Liver (tissue), 9 donors: ENCODE results near the gene CEP63. TPM values are rescaled to one million over a fixed set of nuclear protein-coding genes. Genes with fewer than 3 reads are reported as not detected.

Experiments used
- DNase-seq: peaks from one replicate; pipeline ENCODE4 v3.0.0-alpha.2; 2017; ENCODE audit warnings: low spot score
- H3K27ac ChIP-seq, 2 donors: one replicate each; pipeline ENCODE4 v1.7.0; 2013; ENCODE audit warnings: inconsistent platforms in 2 of 2, low read length in 2 of 2, control low read depth in 1 of 2, low read depth in 1 of 2, mild to moderate bottlenecking in 1 of 2
- H3K27me3 ChIP-seq, 4 donors: one replicate each; pipeline versions ENCODE4 v1.6.1 to v1.7.0; 2013; ENCODE audit warnings: low read length in 3 of 4, inconsistent platforms in 1 of 4, mild to moderate bottlenecking in 1 of 4, moderate library complexity in 1 of 4; ENCODE audit not compliant: control insufficient read depth in 4 of 4, insufficient read depth in 4 of 4
- H3K36me3 ChIP-seq, 4 donors: one replicate each; pipeline versions ENCODE4 v1.6.1 to v1.7.0; 2013; ENCODE audit warnings: low read length in 3 of 4, mild to moderate bottlenecking in 3 of 4, low read depth in 1 of 4, moderate library complexity in 1 of 4; ENCODE audit not compliant: control insufficient read depth in 4 of 4, insufficient read depth in 3 of 4
- H3K4me1 ChIP-seq, 4 donors: one replicate each; pipeline versions ENCODE4 v1.6.1 to v1.7.0; 2013; ENCODE audit warnings: low read length in 3 of 4, mild to moderate bottlenecking in 3 of 4, moderate library complexity in 1 of 4; ENCODE audit not compliant: control insufficient read depth in 4 of 4, insufficient read depth in 4 of 4
- H3K4me3 ChIP-seq, 3 donors: one replicate each; pipeline versions ENCODE4 v1.6.1 to v1.7.0; 2013; ENCODE audit warnings: low read length in 3 of 3, control low read depth in 1 of 3, low read depth in 1 of 3, mild to moderate bottlenecking in 1 of 3
- H3K9ac ChIP-seq, 2 donors: one replicate each; pipeline ENCODE4 v1.7.0; 2013; ENCODE audit warnings: low read length in 2 of 2, mild to moderate bottlenecking in 2 of 2, moderate library complexity in 2 of 2, control low read depth in 1 of 2, low read depth in 1 of 2
- H3K9me3 ChIP-seq, 4 donors: one replicate each; pipeline versions ENCODE4 v1.6.1 to v1.7.0; 2013; ENCODE audit warnings: low read length in 3 of 4; ENCODE audit not compliant: control insufficient read depth in 4 of 4
- ATF3 ChIP-seq: IDR thresholded peaks from 2 replicates; pipeline ENCODE4 v1.6.1; 2016; ENCODE audit warnings: antibody characterized with exemption
- CTCF ChIP-seq: fragments of 150-350 bp; IDR thresholded peaks from 2 replicates; pipeline ENCODE4 v1.5.1; 2017; ENCODE audit warnings: improper control_type of control experiment, low read depth, low read length; ENCODE audit not compliant: missing input control
- EGR1 ChIP-seq, 2 donors: IDR thresholded peaks; 2 replicates each; pipeline ENCODE4 v1.6.1; 2016 to 2018; ENCODE audit warnings: antibody characterized with exemption in 2 of 2, low read depth in 2 of 2
- FOXA1 ChIP-seq: IDR thresholded peaks from 2 replicates; pipeline ENCODE4 v1.6.1; 2016; ENCODE audit warnings: antibody characterized with exemption
- FOXA2 ChIP-seq: IDR thresholded peaks from 2 replicates; pipeline ENCODE4 v1.6.1; 2016; ENCODE audit warnings: antibody characterized with exemption
- GABPA ChIP-seq, 2 donors: IDR thresholded peaks in 1 of 2; conservative IDR thresholded peaks in 1 of 2; 2 replicates each; pipeline ENCODE4 v1.6.1; 2016; ENCODE audit warnings: antibody characterized with exemption in 2 of 2, mild to moderate bottlenecking in 1 of 2, moderate library complexity in 1 of 2
- HNF4A ChIP-seq, 2 donors: conservative IDR thresholded peaks; 2 replicates each; pipeline ENCODE4 v1.6.1; 2016; ENCODE audit warnings: antibody characterized with exemption in 2 of 2, mild to moderate bottlenecking in 2 of 2
- HNF4G ChIP-seq: IDR thresholded peaks from 2 replicates; pipeline ENCODE4 v1.6.1; 2016; ENCODE audit warnings: antibody characterized with exemption
- JUND ChIP-seq, 2 donors: IDR thresholded peaks; 2 replicates each; pipeline ENCODE4 v1.6.1; 2016; ENCODE audit warnings: antibody characterized with exemption in 2 of 2
- MAX ChIP-seq: IDR thresholded peaks from 2 replicates; pipeline ENCODE4 v1.6.1; 2016; ENCODE audit warnings: antibody characterized with exemption
- NR2F2 ChIP-seq: IDR thresholded peaks from 2 replicates; pipeline ENCODE4 v1.6.1; 2016; ENCODE audit warnings: antibody characterized with exemption
- RAD21 ChIP-seq, 2 donors: IDR thresholded peaks; 2 replicates each; pipeline ENCODE4 v1.6.1; 2016; ENCODE audit warnings: antibody characterized with exemption in 2 of 2, mild to moderate bottlenecking in 2 of 2
- REST ChIP-seq: IDR thresholded peaks from 2 replicates; pipeline ENCODE4 v1.6.1; 2016; ENCODE audit warnings: antibody characterized with exemption, mild to moderate bottlenecking
- RXRA ChIP-seq, 2 donors: IDR thresholded peaks; 2 replicates each; pipeline ENCODE4 v1.6.1; 2017 to 2018; ENCODE audit warnings: antibody characterized with exemption in 2 of 2, mild to moderate bottlenecking in 1 of 2
- SP1 ChIP-seq: IDR thresholded peaks from 2 replicates; pipeline ENCODE4 v1.6.1; 2018; ENCODE audit warnings: antibody characterized with exemption, mild to moderate bottlenecking
- TAF1 ChIP-seq: conservative IDR thresholded peaks from 2 replicates; pipeline ENCODE4 v1.6.1; 2016; ENCODE audit warnings: antibody characterized with exemption, mild to moderate bottlenecking
- YY1 ChIP-seq: IDR thresholded peaks from 2 replicates; pipeline ENCODE4 v1.6.1; 2016; ENCODE audit warnings: antibody characterized with exemption, mild to moderate bottlenecking
- ZBTB33 ChIP-seq: IDR thresholded peaks from 2 replicates; pipeline ENCODE4 v1.6.1; 2016; ENCODE audit warnings: antibody characterized with exemption
- WGBS: extraction: QIAGEN DNeasy Blood & Tissue Kit; methylation state at CpG from one replicate; pipeline ENCODE4 v1.1.7; 2013; 5-methylcytosine and 5-hydroxymethylcytosine counted together
- polyA plus RNA-seq, 2 donors: library from polyadenylated mRNA; stranded (reverse) in 1 of 2; unstranded in 1 of 2; fragments of 200-250 nt in 1 of 2; fragments of >200 nt in 1 of 2; fragmentation: Nextera tagmentation in 1 of 2; extraction: Ambion mirVana in 1 of 2; gene quantifications; one replicate each; pipeline versions ENCODE4 v1.2.1 to v1.2.3, GENCODE V29; 2013 to 2015
- total RNA-seq, 2 donors: library from RNA; depleted of rRNA; stranded (reverse); fragments of >200 nt; gene quantifications; one replicate each; pipeline ENCODE4 v1.2.3, GENCODE V29; 2014
- donor health status: healthy.
- donor health status: healthy.
- donor health status: healthy.
- donor health status: healthy.
- donor health status: healthy.

The CEP63 gene
- total and polyA plus RNA-seq, 4 donors, result 8.1 to 16.1 (median 12.7) TPM

GRCh38 chr3:134474956-134475355 is 10.9 kb upstream of the CEP63 start:
- no peak for TF ChIP-seq HNF4G
- no peak for TF ChIP-seq FOXA2
- TF ChIP-seq YY1, result no peak
- no peak for TF ChIP-seq RAD21 (IDR thresholded peaks at IDR 0.05)
- no peak for TF ChIP-seq EGR1 (IDR thresholded peaks at IDR 0.05; ENCODE audit: low read depth in 2 of 2)
- TF ChIP-seq ATF3, result no peak
- no peak for TF ChIP-seq CTCF
- no peak for TF ChIP-seq HNF4A (conservative IDR thresholded peaks at IDR 0.05)
- TF ChIP-seq FOXA1, result no peak
- TF ChIP-seq TAF1, result no peak
- TF ChIP-seq REST, result no peak
- no peak for TF ChIP-seq GABPA (IDR thresholded peaks at IDR 0.05 in 1 of 2, conservative IDR thresholded peaks at IDR 0.05 in 1 of 2)
- no peak for TF ChIP-seq JUND (IDR thresholded peaks at IDR 0.05)
- no peak for TF ChIP-seq NR2F2
- no peak for TF ChIP-seq SP1
- no peak overlapping the region for H3K9ac ChIP-seq
- peaks cover 2 to 23% (median 20%) of the 10 kb centered on the region in 4 donors for H3K4me1 ChIP-seq
- peaks cover 2 to 11% (median 8%) of the 10 kb centered on the region in 4 donors for H3K36me3 ChIP-seq
- no peak for DNase-seq
- H3K27ac ChIP-seq, result no peak overlapping the region
- 74% methylated on average over 5 of the region's 5 CpGs for WGBS
- H3K4me3 ChIP-seq, result no peak overlapping the region
- no peaks in the 10 kb centered on the region for H3K27me3 ChIP-seq
- H3K9me3 ChIP-seq, result no peaks in the 10 kb centered on the region

- Histone ChIP-seq H3K9ac (no peak overlapping the region), H3K36me3 (peaks cover 5 to 22% (median 16%) of the 10 kb centered on the region in 4 donors), H3K27me3 (no peaks in the 10 kb centered on the region), H3K4me1 (peaks cover 2 to 23% (median 20%) of the 10 kb centered on the region in 4 donors), H3K4me3 (no peak overlapping the region), H3K27ac (no peak overlapping the region), H3K9me3 (no peaks in the 10 kb centered on the region)
- TF ChIP-seq JUND (IDR thresholded peaks at IDR 0.05) (no peak), CTCF (no peak), HNF4A (conservative IDR thresholded peaks at IDR 0.05) (no peak), ZBTB33 (no peak), FOXA2 (no peak), FOXA1 (no peak), NR2F2 (no peak), RXRA (IDR thresholded peaks at IDR 0.05) (no peak), RAD21 (IDR thresholded peaks at IDR 0.05) (no peak), MAX (no peak)
- WGBS, result 87% methylated on average over 4 of the region's 4 CpGs
- DNase-seq, result no peak
These were observed 9.6 kb upstream of the CEP63 start for GRCh38 chr3:134476306-134476705.
